K562 (cell line): ENCODE results near the gene F11R. TPM values are rescaled to one million over a fixed set of nuclear protein-coding genes. Genes with fewer than 3 reads are reported as not detected.
"Not testable (repeated sequence)": the region's sequence is repeated elsewhere in the genome, so short reads cannot be mapped to it uniquely, and the experiment has no call there.

ENCODE experiments used
- ATAC-seq: fragments of 200-7000 bp; cut with Tn5 transposase; 3 replicates; pipeline ENCODE4 v1.9.1; 2020; ENCODE audit warnings: moderate library complexity
- BruUV-seq: library from RNA; stranded (reverse); fragments of 400-500 nt; replicated peaks from 2 replicates; lab custom pipeline; 2021; lab: Mats Ljungman, UMichigan
- CTCF ChIA-PET: fragments of 300-600 bp; formaldehyde crosslinking; extraction: SDS; loops from one replicate; lab custom pipeline; 2021; ENCODE audit warnings: low intra/inter-chr PET ratio; lab: Yijun Ruan, JAX
- POLR2A ChIA-PET: fragments of 300-600, 350-650 bp; sonication (Branson Sonifier 250); formaldehyde crosslinking; extraction: SDS; loops from one replicate; lab custom pipeline; 2021; ENCODE audit warnings: antibody characterized with exemption, inconsistent platforms; lab: Yijun Ruan, JAX
- DNase-seq, 4 experiments: peaks; one replicate each; pipeline versions ENCODE4 v3.0.0 to v3.0.0-alpha.2; 2011 to 2018; ENCODE audit warnings: low spot score in 3 of 4, mixed read lengths in 3 of 4; ENCODE audit errors: extremely low read depth in 1 of 4
- FAIRE-seq: peaks from 2 replicates; lab custom pipeline; 2011; peaks lifted over from hg19 to GRCh38; lab: Jason Lieb, UNC
- H2AFZ ChIP-seq: 2 replicates; pipeline ENCODE4 v1.6.0; 2011; ENCODE audit warnings: low read depth, low read length, control low read depth, inconsistent platforms
- H3K27ac ChIP-seq: fragments of 200-600 bp; 3 replicates; pipeline ENCODE4 v1.8.0; 2011; ENCODE audit warnings: low read depth, mild to moderate bottlenecking, control low read depth, inconsistent platforms, low read length, moderate library complexity, mixed read lengths; ENCODE audit errors: extremely low read depth
- H3K27me3 ChIP-seq, 2 experiments: fragments of 300-600 bp in 1 of 2; 2 replicates in 1 of 2; 3 replicates in 1 of 2; pipeline versions ENCODE4 v1.6.0 to v1.8.0; 2011; ENCODE audit warnings: inconsistent platforms in 2 of 2, low read length in 2 of 2, mild to moderate bottlenecking in 1 of 2, mixed read lengths in 1 of 2, moderate library complexity in 1 of 2; ENCODE audit not compliant: control insufficient read depth in 2 of 2, insufficient read depth in 2 of 2
- H3K36me3 ChIP-seq: fragments of 300-600 bp; 3 replicates; pipeline ENCODE4 v1.8.0; 2011; ENCODE audit warnings: mild to moderate bottlenecking, low read length, inconsistent platforms; ENCODE audit not compliant: control insufficient read depth, insufficient read depth
- H3K4me1 ChIP-seq, 2 experiments: fragments of 200-600 bp in 1 of 2; replicated peaks in 1 of 2; 2 replicates in 1 of 2; 3 replicates in 1 of 2; pipeline versions ENCODE4 v1.5.1 to v1.8.0; 2011; ENCODE audit warnings: inconsistent platforms in 2 of 2, low read length in 2 of 2, mild to moderate bottlenecking in 1 of 2, mixed read lengths in 1 of 2, moderate library complexity in 1 of 2; ENCODE audit not compliant: control insufficient read depth in 2 of 2, insufficient read depth in 2 of 2
- H3K4me2 ChIP-seq: 2 replicates; pipeline ENCODE4 v1.6.1; 2011; ENCODE audit warnings: low read length, control low read depth, inconsistent platforms, mixed read lengths; ENCODE audit not compliant: insufficient read depth
- H3K4me3 ChIP-seq: fragments of 200-600 bp; sonication (generic), shearing (Covaris generic); 2 replicates; pipeline ENCODE4 v1.5.1; 2016; ENCODE audit warnings: control low read depth, inconsistent platforms
- H3K79me2 ChIP-seq: fragments of 200-600 bp; 3 replicates; pipeline ENCODE4 v1.8.0; 2011; ENCODE audit warnings: low read length, inconsistent platforms; ENCODE audit not compliant: control insufficient read depth, insufficient read depth
- H3K9ac ChIP-seq, 2 experiments: 2 replicates each; pipeline versions ENCODE4 v1.6.0 to v1.6.1; 2011; ENCODE audit warnings: low read depth in 2 of 2, low read length in 2 of 2, control low read depth in 1 of 2, inconsistent platforms in 1 of 2, mild to moderate bottlenecking in 1 of 2, mixed read lengths in 1 of 2; ENCODE audit not compliant: insufficient read depth in 1 of 2
- H3K9me1 ChIP-seq: one replicate; pipeline ENCODE4 v1.6.0; 2011; ENCODE audit warnings: inconsistent platforms, mild to moderate bottlenecking, low read length, moderate library complexity; ENCODE audit not compliant: control insufficient read depth, insufficient read depth
- H3K9me3 ChIP-seq: replicated peaks from 2 replicates; pipeline ENCODE4 v1.5.1; 2011; ENCODE audit warnings: low read depth, low read length, inconsistent platforms; ENCODE audit not compliant: control insufficient read depth, insufficient read depth
- H4K20me1 ChIP-seq: replicated peaks from 2 replicates; pipeline ENCODE4 v1.6.1; 2011; ENCODE audit warnings: low read length, inconsistent platforms, mixed read lengths; ENCODE audit not compliant: control insufficient read depth, insufficient read depth
- KLF10 ChIP-seq: fragments of 250-450 bp; sonication (Bioruptor Pico); IDR thresholded peaks from 2 replicates; pipeline ENCODE4 v1.6.1; 2021; ENCODE audit warnings: matching md5 sums
- NFIC ChIP-seq: fragments of 450-650 bp; IDR thresholded peaks from 2 replicates; pipeline ENCODE4 v1.6.1; 2017; ENCODE audit warnings: mild to moderate bottlenecking, inconsistent platforms
- WGBS: fragments of 100-300 bp; shearing (Covaris generic); methylation state at CpG from one replicate; pipeline ENCODE4 v1.1.6; 2016; ENCODE audit warnings: low coverage, mixed read lengths; ENCODE audit not compliant: insufficient coverage; ENCODE audit errors: missing lambda C conversion rate; 5-methylcytosine and 5-hydroxymethylcytosine counted together
- in situ Hi-C: fragments of 300-500 bp; cut with MboI; formaldehyde crosslinking; loops from 4 replicates; pipeline ENCODE4 v1.15.0; 2018; ENCODE audit warnings: inconsistent platforms, mixed read lengths
- intact Hi-C: fragments of 100-400 bp; cut with micrococcal nuclease; formaldehyde crosslinking; loops from 2 replicates; pipeline ENCODE4 v1.14.2; 2022
- polyA plus RNA-seq, 8 experiments: library from polyadenylated mRNA; depleted of rRNA in 4 of 8; stranded (reverse) in 5 of 8; unstranded in 3 of 8; fragments of >200 nt; fragmentation: Nextera tagmentation in 2 of 8; fragmentation: Illumina TruSeq in 1 of 8; extraction: Ambion mirVana in 2 of 8; extraction: Trizol in 1 of 8; gene quantifications; 2 replicates each; pipeline versions ENCODE4 v1.2.1 to v1.2.3, GENCODE V29; 2011 to 2014; ENCODE audit warnings: inconsistent platforms in 1 of 8, missing spikeins in 1 of 8
- total RNA-seq, 7 experiments: library from RNA; depleted of rRNA in 6 of 7; stranded (reverse); fragments of >200 nt in 6 of 7; fragmentation: Illumina TruSeq in 2 of 7; extraction: Trizol in 2 of 7; gene quantifications; 2 replicates each; pipeline versions ENCODE4 v1.2.1 to v1.2.3, GENCODE V29; 2011 to 2021; ENCODE audit warnings: low replicate concordance in 1 of 7

The F11R gene
- total and polyA plus RNA-seq, 9 of the 15 experiments (the other 6 are each of a cell fraction or from before 2014, with no cell fraction given) = 27.4 to 187 (median 52.5) TPM

DNA sequence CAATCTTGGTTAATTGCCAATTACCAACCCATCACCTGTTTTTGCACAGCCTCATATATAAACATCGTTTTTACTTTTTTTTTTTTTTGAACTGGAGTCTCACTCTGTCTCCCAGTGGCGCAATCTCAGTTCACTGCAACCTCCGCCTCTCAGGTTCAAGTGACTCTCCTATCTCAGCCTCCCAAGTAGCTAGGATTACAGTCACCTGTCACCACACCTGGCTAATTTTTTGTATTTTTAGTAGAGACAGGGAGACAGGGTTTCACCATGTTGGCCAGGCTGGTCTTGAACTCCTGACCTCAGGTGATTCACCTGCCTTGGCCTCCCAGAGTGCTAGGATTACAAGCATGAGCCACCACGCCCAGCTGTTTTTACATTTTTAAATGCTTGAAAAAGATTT is 28.9 kb downstream of the F11R start:
- in situ Hi-C loops (loop anchor here (10.0 kb wide), 1 partner anchor 103 kb away; the partner anchor contains the start of gene KLHDC9), intact Hi-C loops (loop anchor here (5.0 kb wide), 1 partner anchor 310 kb away; no protein-coding TSS in a partner anchor)
- WGBS = 65% methylated on average over 4 of the region's 4 CpGs
- H3K27me3 ChIP-seq, H3K27ac ChIP-seq, H3K9me1 ChIP-seq, H3K9ac ChIP-seq, BruUV-seq, H4K20me1 ChIP-seq, ATAC-seq, H3K79me2 ChIP-seq, DNase-seq, H2AFZ ChIP-seq, H3K9me3 ChIP-seq, H3K4me3 ChIP-seq, H3K4me2 ChIP-seq, CTCF ChIA-PET, FAIRE-seq: not testable (repeated sequence)
- POLR2A ChIA-PET = interaction anchor here (0.6 kb wide), 1 partner anchor 10 kb away, joined by 3 read pairs; no protein-coding TSS in a partner anchor
- H3K4me1 ChIP-seq = peaks cover 7 to 17% of the 10 kb centered on the region in 2 experiments; a peak in 4 of 5 replicates
- H3K36me3 ChIP-seq = peaks cover 11% of the 10 kb centered on the region; the same call in 2 of the 3 replicates

DNA sequence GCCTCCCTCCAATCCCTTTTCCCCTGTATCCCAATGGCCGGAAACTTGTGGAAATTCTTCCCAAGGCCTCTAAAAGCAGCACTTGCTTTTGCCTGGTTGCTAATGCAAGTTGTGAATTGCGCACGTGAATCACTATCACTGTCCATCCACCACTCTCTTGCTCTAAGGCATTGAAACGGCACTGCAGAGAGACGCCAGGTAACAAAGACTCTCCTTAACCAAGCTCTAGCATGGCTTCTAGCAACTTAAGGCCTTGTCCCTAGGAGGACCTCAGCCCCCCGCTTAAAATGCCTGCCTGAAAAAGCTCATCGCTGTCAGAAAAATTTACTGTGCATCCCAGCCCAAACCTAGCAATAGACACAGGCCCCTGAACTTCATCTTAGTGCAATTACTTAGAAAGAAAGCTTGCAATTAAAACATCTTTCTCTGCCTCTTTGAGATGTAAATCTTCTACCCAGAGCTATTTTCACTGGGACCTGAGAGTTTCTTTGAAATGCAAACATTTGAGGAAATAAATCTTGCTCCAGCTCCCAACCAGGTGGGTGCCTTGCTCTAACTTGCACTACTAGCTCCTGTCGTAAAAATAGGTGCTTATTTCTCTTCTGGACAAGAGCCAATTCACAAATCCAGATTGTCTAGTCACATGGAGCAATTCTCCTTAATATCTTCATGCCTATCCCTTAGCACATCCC is 33.4 kb downstream of the F11R start:
- POLR2A ChIA-PET = interaction anchor here (0.6 to 1.7 kb wide), 5 partner anchors 8 to 178 kb away, joined by 3 to 4 read pairs (median 3); partner anchors contain the start of gene USF1

More for the DNA sequence above, 33.4 kb downstream of the F11R start:
- peaks cover 5 to 7% of the 10 kb centered on the region in 2 experiments; a peak in 4 of 5 replicates for H3K4me1 ChIP-seq
- H4K20me1 ChIP-seq = 0 out of 2 replicates have a peak, but pooled peaks cover 3% of the 10 kb centered on the region
- CTCF ChIA-PET = no interaction called here
- no peaks in the 10 kb centered on the region for H3K79me2 ChIP-seq
- H2AFZ ChIP-seq = no peak overlapping the region
- H3K9me3 ChIP-seq = no peaks in the 10 kb centered on the region; the same call in 1 of the 2 replicates
- FAIRE-seq = no peak
- no peak overlapping the region for H3K9ac ChIP-seq
- no peaks in the 10 kb centered on the region for H3K27me3 ChIP-seq
- ATAC-seq = no peak
- H3K36me3 ChIP-seq = no peaks in the 10 kb centered on the region
- 36% methylated on average over 8 of the region's 8 CpGs for WGBS
- no peak for DNase-seq
- peak; percentile 39; the same call in 1 of the 2 replicates for TF ChIP-seq NFIC
- no peak for TF ChIP-seq KLF10 (CRISPR knock-in tag)
- intact Hi-C loops (no loop called here), in situ Hi-C loops (no loop called here)
- H3K4me3 ChIP-seq = no peak overlapping the region
- no peak overlapping the region for H3K4me2 ChIP-seq
- H3K9me1 ChIP-seq = no peaks in the 10 kb centered on the region
- no peak overlapping the region for H3K27ac ChIP-seq
- BruUV-seq = no TSS peak
